Kidney tubule cell (primary cell): Measurements from ENCODE around the gene GSN.
A peak's percentile ranks its signal among the peaks of the same experiment; 100 is the strongest.

Source experiments
- DNase-seq: peaks from one replicate; pipeline ENCODE4 v3.0.0-alpha.2; 2018; ENCODE audit warnings: low spot score

Gene GSN

GRCh38 chr9:121353241-121354061, 85.5 kb downstream of the GSN start:
- DNase-seq = no peak

DNA sequence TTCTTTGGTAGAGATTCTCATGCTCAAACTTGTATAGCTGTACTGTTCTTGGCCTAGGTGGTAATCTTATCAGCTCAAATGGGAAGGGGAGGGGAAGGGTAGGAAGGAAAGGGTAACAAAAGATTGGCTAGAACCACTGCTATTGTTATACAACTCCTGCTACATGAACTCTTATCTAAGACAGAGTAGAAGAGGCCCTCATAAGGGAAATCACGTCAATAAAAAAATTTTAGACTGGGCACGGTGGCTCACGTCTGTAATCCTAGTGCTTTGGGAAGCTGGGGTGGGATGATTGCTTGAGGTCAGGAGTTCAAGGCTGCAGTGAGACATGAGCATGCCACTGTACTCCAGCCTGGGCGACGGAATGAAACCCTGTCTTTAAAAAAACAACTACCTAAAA, 86.2 kb downstream of the GSN start:
- no peak for DNase-seq

- DNase-seq = no peak
Measured at GRCh38 chr9:121354762-121355161, 86.8 kb downstream of the GSN start.

DNA sequence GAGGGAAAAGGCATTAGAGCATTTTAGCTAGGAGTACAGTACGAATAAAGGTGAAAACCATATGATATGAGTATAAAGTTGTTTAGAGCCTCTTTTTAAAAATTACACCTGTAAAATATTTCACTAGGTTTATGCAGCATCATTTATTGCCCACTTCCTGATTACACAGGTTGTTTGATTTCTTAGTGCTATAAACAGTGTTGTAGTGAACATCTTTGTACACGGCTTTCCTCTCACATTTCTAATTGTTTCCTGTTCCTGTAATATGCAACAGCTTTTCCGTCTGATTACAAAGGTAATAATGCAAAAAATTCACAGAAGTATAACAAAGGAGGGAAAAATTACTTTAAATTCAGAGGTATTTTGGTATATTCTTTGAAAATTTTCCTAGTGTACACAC, 89.0 kb downstream of the GSN start:
- DNase-seq = no peak

- no peak for DNase-seq
Measured at GRCh38 chr9:121358751-121359150, 90.8 kb downstream of the GSN start.

GRCh38 chr9:121359351-121360294, 91.7 kb downstream of the GSN start:
- peak; percentile 22 for DNase-seq

DNA sequence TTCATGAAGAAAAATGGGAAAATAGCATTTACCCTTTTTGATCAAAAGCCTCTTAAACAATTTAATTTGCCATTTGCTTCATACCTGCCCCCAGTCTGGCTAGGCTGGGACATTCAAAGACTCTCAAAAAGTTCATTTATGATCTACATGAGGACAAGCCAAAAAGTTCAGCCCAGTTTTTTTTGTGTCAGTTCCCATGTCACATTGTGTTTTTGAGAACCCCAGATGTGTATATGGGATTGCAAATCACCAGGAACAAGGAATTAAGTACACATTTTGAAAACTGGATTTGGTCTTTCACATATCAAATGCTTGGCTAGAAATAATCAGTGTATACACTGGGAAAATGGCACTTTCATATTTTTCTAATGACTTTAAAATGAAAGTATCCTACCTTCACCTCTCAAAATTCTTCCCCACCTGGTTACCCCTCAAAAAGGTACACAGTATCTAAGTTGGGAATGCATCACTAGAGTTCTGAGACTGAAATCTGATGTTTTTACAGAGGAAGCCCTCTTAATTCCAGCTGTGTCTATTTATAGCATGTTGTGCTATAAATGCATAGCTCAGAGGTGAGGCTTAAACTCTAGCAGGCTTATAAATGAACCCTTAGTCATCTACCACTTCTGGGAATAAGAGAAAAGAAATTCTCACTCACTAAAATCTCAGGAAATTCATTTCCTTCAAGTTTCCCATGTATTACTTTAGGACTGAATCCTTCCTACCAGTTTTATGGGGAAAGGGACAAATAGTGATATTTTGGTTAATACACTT, 92.8 kb downstream of the GSN start:
- DNase-seq = peak; percentile 62

- peak; percentile 22 for DNase-seq
Measured at GRCh38 chr9:121362813-121363621, 95.1 kb downstream of the GSN start.

DNA sequence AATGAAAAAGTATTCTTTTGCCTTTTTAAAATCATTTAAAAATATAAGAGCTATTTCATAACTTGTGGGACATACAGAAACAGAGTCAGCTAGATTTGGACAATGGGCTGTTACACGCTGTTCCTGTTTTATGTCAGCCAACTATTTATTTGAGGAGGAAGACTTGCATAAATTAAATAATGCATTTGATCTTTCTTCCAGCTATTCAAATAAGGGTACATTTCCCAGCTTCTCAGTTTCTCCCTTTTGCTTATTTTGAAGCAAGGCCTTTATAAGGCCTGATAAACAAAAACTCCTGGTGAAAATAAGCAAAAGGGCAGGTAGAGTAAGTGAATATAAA, 95.6 kb downstream of the GSN start:
- DNase-seq = no peak

DNA sequence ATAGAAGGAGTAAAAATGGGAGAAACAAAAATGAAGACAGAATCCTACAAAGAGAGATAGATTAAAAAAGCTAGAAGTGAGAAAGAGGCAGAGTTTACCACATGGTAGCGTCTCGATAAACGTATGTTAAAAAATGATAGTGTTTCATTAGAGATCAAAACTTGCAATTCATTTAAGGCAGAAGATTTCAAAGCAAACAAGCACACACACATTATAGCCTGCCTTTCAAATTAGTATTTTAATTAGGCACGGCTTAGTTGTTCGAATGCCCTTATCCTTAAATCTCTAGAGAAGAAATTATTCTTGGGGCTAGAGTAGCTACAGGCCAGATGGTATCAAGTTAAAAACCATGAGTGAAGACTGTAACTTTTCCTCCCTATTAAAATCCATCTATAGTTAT, 96.1 kb downstream of the GSN start:
- no peak for DNase-seq

DNA sequence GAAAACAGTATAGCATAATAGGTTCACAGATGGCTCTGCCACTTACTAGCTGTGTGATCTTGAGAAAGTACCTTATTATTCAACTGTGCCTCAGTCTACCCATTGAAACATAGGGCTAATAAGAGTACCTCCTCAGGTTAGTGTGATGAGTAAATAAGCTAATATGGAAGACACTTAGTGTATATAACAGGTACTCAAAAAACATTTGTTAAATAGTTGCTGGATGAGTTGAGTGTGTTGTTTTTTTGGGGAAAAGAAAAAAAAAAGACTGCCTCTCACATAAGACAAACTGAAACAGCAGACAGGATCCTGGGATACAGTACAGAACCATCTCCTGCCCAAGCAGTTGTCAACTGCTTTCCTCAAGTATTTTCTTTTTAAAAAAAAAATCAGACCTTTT, 96.9 kb downstream of the GSN start:
- DNase-seq = no peak

DNA sequence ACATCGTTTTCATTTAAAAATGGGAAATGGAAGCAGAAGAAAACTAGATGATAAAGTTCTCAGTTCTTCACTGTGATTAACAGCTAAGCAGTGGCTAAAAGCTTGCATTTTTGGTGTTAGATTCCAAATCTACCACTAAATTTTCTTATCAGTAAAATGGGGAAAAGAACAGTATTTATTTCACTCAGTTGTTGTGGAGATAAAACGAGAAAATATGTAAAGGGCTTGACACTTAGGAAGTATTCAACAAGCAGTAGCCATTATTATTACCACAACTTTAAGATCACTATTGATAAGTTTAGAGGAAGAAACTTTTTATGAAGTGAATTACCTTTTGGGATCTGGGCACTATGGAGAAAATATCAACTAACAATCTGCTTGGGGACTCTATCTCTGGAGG, 97.6 kb downstream of the GSN start:
- no peak for DNase-seq

- DNase-seq = no peak
Measured at GRCh38 chr9:121366611-121367192, 98.7 kb downstream of the GSN start.

- no peak for DNase-seq
Measured at GRCh38 chr9:121367306-121368137, 99.6 kb downstream of the GSN start.

- no peak for DNase-seq
Measured at GRCh38 chr9:121368138-121368522, 100.2 kb downstream of the GSN start.

DNA sequence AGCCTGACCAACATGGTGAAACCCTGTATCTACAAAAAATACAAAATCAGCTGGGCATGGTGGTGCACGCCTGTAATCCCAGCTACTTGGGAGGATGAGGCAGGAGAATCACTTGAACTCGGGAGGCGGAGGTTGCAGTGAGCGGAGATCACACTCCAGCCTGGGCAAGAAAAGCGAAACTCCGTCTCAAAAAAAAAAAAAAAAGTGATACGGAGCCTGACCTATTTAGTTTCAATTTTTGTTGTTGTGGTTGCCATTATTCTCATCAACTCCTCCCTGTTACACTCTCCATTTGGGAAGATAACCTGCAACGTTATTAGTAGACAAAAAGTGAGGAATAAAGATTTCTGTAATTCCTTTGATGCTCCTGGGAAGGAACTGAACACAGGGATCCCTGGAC, 100.8 kb downstream of the GSN start:
- no peak for DNase-seq

- DNase-seq = peak; percentile 69
Measured at GRCh38 chr9:121369595-121370265, 101.8 kb downstream of the GSN start, which contains the start of gene STOM. Gene STOM (minus strand): TSS chr9:121370250. CDS start chr9:121370187, 63 bp downstream.

DNA sequence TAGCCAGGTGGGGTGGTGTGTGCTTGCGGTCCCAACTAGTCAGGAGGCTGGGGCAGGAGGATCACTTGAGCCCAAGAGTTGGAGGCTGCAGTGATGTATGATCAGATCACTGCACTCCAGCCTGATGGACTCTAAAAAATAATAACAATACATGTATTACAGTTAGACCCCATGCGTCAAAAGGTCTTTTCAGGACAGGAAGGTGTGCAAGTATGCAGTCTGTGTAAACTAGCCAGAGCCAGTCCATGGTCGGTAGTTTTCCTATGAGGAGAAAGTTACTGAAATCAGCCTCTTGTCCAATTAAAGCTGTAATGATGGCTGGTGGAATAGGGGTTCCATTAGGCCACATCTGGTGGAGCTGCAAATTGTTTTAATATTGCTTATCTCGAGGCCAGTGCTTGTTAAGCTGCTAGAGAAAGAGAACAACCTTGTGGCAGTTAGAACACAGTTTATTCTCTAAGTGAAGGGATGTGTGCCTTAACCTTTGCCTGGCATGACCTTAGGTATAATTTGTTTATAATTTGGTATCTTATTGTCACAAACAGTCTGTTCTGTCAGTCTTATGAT, 103.6 kb downstream of the GSN start:
- no peak for DNase-seq
